ENCODE measurements around the gene MS4A8. TPM values are rescaled to one million over a fixed set of nuclear protein-coding genes. Genes with fewer than 3 reads are reported as not detected.
"Not testable (repeated sequence)": the region's sequence is repeated elsewhere in the genome, so short reads cannot be mapped to it uniquely, and the experiment has no call there.

The MS4A8 gene
- total RNA-seq, 4 donors from 2014 or later = not detected

DNA sequence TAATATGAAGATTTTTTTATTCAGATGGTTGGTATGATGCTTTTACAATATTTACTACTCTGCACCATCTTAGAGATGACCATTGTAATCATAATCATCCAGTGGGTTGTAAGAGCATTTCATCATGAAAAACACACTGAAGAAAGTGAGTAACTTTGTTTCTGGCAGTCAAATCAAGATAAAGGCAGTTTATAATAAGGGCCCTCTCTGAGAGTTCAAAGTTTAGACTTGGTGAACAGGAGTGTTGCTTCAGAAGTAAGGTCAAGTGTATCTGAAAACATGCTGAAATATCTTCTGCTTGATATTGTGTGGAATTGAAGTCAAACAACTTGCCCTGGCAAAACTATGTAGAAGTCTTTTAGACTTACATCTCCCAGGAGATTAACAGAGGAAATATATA lies 19.5 kb upstream of the MS4A8 start:
- peaks cover 0 to 33% (median 0%) of the 10 kb centered on the region in 3 donors for H3K9me3 ChIP-seq
- no peaks in the 10 kb centered on the region for H3K27me3 ChIP-seq
- no peak for TF ChIP-seq POLR2A (IDR thresholded peaks at IDR 0.05)
- TF ChIP-seq EP300 (IDR thresholded peaks at IDR 0.05) = no peak
- TF ChIP-seq, protein P1, sequence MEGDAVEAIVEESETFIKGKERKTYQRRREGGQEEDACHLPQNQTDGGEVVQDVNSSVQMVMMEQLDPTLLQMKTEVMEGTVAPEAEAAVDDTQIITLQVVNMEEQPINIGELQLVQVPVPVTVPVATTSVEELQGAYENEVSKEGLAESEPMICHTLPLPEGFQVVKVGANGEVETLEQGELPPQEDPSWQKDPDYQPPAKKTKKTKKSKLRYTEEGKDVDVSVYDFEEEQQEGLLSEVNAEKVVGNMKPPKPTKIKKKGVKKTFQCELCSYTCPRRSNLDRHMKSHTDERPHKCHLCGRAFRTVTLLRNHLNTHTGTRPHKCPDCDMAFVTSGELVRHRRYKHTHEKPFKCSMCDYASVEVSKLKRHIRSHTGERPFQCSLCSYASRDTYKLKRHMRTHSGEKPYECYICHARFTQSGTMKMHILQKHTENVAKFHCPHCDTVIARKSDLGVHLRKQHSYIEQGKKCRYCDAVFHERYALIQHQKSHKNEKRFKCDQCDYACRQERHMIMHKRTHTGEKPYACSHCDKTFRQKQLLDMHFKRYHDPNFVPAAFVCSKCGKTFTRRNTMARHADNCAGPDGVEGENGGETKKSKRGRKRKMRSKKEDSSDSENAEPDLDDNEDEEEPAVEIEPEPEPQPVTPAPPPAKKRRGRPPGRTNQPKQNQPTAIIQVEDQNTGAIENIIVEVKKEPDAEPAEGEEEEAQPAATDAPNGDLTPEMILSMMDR (IDR thresholded peaks at IDR 0.05) = no peak
- no peak for TF ChIP-seq POLR2AphosphoS5 (IDR thresholded peaks at IDR 0.05)
- H3K36me3 ChIP-seq = no peaks in the 10 kb centered on the region
- H3K27ac ChIP-seq = no peak overlapping the region
- no peak overlapping the region for H3K4me3 ChIP-seq
- no peak for ATAC-seq
- no peaks in the 10 kb centered on the region for H3K4me1 ChIP-seq

DNA sequence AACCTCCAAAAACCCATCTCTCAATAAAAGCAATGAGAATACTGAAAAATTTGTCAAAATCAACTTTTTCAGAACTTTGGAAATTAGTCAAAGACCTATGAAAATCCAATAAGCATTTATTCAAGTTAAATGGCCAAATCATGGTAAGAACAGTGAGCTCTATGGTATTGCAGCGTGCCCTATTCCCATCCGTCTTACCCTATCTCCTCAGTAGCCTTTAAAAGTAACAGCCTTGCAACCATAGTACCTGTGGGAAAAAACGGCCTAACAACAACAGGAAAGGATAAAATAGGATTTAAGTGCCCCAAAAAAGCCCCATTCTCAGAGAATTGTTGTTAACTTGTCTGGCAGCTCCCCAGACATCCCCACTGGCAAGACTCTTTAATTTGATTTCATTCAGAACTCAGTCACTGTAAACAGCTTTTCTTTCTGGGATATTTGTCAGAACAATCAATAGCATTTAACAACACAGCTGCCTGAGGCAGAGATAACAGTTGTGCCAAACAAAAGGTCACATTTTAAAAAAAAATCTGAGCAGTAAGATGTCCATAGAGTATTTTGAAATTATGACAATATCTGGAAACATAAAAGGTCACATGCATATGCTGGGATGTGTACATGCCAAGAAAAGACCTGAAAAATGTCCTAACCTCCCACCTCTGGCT lies 18.8 kb upstream of the MS4A8 start:
- WGBS, 2 donors (ENCODE audit: low coverage in 1 of 2) = 55 to 60% methylated on average over 3 of the region's 3 CpGs
- ATAC-seq = no peak
- no peaks in the 10 kb centered on the region for H3K4me1 ChIP-seq

DNA sequence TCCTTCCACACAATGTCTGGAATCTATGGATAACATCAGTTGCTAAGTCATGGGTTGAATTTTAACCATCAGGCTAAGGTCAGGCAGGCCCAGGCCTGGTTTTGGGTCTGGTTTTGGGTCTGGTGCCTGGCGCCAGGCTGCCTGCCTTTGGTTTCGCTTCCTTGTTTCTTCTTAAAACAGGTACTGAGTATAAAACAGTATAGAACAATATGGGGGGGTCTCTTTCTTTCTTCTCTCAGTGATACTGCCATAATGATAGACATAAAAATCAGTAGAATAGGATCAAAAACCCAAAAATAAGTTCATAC lies 14.9 kb upstream of the MS4A8 start:
- not testable (repeated sequence) for ATAC-seq
- H3K9me3 ChIP-seq = peaks cover 0 to 14% (median 0%) of the 10 kb centered on the region in 3 donors

More for the DNA sequence above, 18.8 kb upstream of the MS4A8 start:
- Histone ChIP-seq H3K27ac (no peak overlapping the region), H3K4me3 (no peak overlapping the region), H3K27me3 (no peaks in the 10 kb centered on the region), H3K36me3 (no peaks in the 10 kb centered on the region), H3K9me3 (peaks cover 0 to 33% (median 0%) of the 10 kb centered on the region in 3 donors)
- TF ChIP-seq POLR2AphosphoS5 (IDR thresholded peaks at IDR 0.05) (no peak), POLR2A (IDR thresholded peaks at IDR 0.05) (no peak), EP300 (IDR thresholded peaks at IDR 0.05) (no peak)
- TF ChIP-seq, protein P1 (IDR thresholded peaks at IDR 0.05) = no peak

DNA sequence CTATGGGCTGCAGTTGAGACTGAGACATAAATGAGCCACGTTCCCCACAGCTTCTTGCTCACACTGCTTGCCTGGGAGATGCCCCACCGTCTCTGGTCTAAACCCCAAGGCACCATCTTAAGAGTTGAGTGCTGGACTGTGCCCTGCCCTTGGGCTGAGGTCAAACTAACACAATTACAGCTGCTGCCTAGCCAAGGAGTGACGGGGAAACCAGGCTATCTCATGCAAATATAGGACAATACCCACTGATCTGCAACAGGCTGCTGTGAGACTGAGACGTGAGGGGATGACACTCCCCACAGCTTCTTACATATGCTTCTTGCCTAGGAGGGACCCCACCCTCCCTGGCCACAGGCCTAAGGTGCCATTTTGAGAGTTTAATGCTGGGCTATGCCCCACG lies 7.8 kb upstream of the MS4A8 start:
- no peaks in the 10 kb centered on the region for H3K27me3 ChIP-seq
- no peaks in the 10 kb centered on the region for H3K4me1 ChIP-seq
- H3K4me3 ChIP-seq = no peak overlapping the region
- no peak for ATAC-seq
- no peaks in the 10 kb centered on the region for H3K36me3 ChIP-seq
- 80 to 81% methylated on average over 1 to 4 of the region's 5 CpGs for WGBS, 2 donors (ENCODE audit: low coverage in 1 of 2)
- H3K27ac ChIP-seq = no peak overlapping the region
- TF ChIP-seq POLR2A (IDR thresholded peaks at IDR 0.05) (no peak), POLR2AphosphoS5 (IDR thresholded peaks at IDR 0.05) (no peak), EP300 (IDR thresholded peaks at IDR 0.05) (no peak)
- TF ChIP-seq, protein P1 (IDR thresholded peaks at IDR 0.05) = no peak
- H3K9me3 ChIP-seq = no peaks in the 10 kb centered on the region

More for the DNA sequence above, 14.9 kb upstream of the MS4A8 start:
- not testable (repeated sequence) for H3K4me3 ChIP-seq, H3K27me3 ChIP-seq, H3K4me1 ChIP-seq, H3K36me3 ChIP-seq, H3K27ac ChIP-seq
- 80% methylated on average over 2 of the region's 2 CpGs; no CpG with 5 or more reads in 1 of the 2 donors for WGBS, 2 donors (ENCODE audit: low coverage in 1 of 2)

DNA sequence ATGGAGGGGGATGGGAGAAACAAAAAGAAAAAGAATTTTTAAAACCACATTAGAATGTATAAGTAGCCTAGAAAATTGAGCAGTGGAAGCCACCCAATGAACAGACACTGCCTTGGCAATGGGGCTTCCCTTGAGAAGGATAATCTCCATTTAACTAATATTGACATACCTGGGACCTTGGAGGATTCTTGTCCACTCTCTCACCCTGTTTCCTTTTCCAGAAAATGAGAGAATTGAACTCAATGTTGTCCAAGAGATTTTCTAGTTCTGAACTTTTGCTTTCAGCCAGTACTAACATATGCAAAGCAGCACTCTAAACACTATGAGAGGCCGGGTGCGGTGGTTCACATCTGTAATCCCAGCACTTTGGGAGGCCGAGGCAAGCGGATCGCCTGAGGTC lies 524 bp downstream of the MS4A8 start:
- ATAC-seq = no peak

More for the DNA sequence above, 524 bp downstream of the MS4A8 start:
- Histone ChIP-seq H3K4me1 (no peaks in the 10 kb centered on the region), H3K4me3 (no peak overlapping the region), H3K27ac (no peak overlapping the region), H3K36me3 (no peaks in the 10 kb centered on the region), H3K27me3 (no peaks in the 10 kb centered on the region), H3K9me3 (no peaks in the 10 kb centered on the region)
- 93% methylated on average over 3 of the region's 5 CpGs; no CpG with 5 or more reads in 1 of the 2 donors for WGBS, 2 donors (ENCODE audit: low coverage in 1 of 2)
- no peak for TF ChIP-seq EP300 (IDR thresholded peaks at IDR 0.05)
- TF ChIP-seq POLR2AphosphoS5 (IDR thresholded peaks at IDR 0.05) = no peak
- TF ChIP-seq POLR2A (IDR thresholded peaks at IDR 0.05) = no peak
- TF ChIP-seq, protein P1 (IDR thresholded peaks at IDR 0.05) = no peak

Data from gastroesophageal sphincter (tissue), 4 donors.